ENCODE measurements around the gene ENTPD8. TPM values are rescaled to one million over a fixed set of nuclear protein-coding genes. Genes with fewer than 3 reads are reported as not detected.

The ENTPD8 gene
- total RNA-seq, 1 donor from 2014 or later = 0.05 TPM

GRCh38 chr9:137411645-137412380 lies 29.3 kb downstream of the ENTPD8 start:
- DNase-seq (ENCODE audit: low read depth) = peak; percentile 90

GRCh38 chr9:137411260-137411644 lies 29.9 kb downstream of the ENTPD8 start:
- DNase-seq (ENCODE audit: low read depth) = no peak

- DNase-seq (ENCODE audit: low read depth) = no peak
Measured at GRCh38 chr9:137410891-137411249, 30.3 kb downstream of the ENTPD8 start.

GRCh38 chr9:137410236-137410890 lies 30.8 kb downstream of the ENTPD8 start:
- DNase-seq (ENCODE audit: low read depth) = peak; percentile 83

- DNase-seq (ENCODE audit: low read depth) = no peak
Measured at GRCh38 chr9:137409515-137409914, 31.6 kb downstream of the ENTPD8 start.

GRCh38 chr9:137408651-137409405 lies 32.3 kb downstream of the ENTPD8 start:
- DNase-seq (ENCODE audit: low read depth) = no peak

- no peak for DNase-seq (ENCODE audit: low read depth)
Measured at GRCh38 chr9:137407590-137408300, 33.4 kb downstream of the ENTPD8 start.

- no peak for DNase-seq (ENCODE audit: low read depth)
Measured at GRCh38 chr9:137406876-137407589, 34.1 kb downstream of the ENTPD8 start.

- DNase-seq (ENCODE audit: low read depth) = no peak
Measured at GRCh38 chr9:137406085-137406760, 34.9 kb downstream of the ENTPD8 start.

GRCh38 chr9:137405677-137406081 lies 35.5 kb downstream of the ENTPD8 start:
- no peak for DNase-seq (ENCODE audit: low read depth)

- DNase-seq (ENCODE audit: low read depth) = no peak
Measured at GRCh38 chr9:137404961-137405567, 36.1 kb downstream of the ENTPD8 start.

- DNase-seq (ENCODE audit: low read depth) = no peak
Measured at GRCh38 chr9:137403269-137403668, 37.9 kb downstream of the ENTPD8 start.

- DNase-seq (ENCODE audit: low read depth) = no peak
Measured at GRCh38 chr9:137402746-137403145, 38.4 kb downstream of the ENTPD8 start.

- no peak for DNase-seq (ENCODE audit: low read depth)
Measured at GRCh38 chr9:137398561-137399468, 42.3 kb downstream of the ENTPD8 start.

- no peak for DNase-seq (ENCODE audit: low read depth)
Measured at GRCh38 chr9:137397675-137398423, 43.3 kb downstream of the ENTPD8 start.

GRCh38 chr9:137396634-137397367 lies 44.4 kb downstream of the ENTPD8 start:
- DNase-seq (ENCODE audit: low read depth) = no peak

GRCh38 chr9:137396227-137396626 lies 44.9 kb downstream of the ENTPD8 start:
- peak; percentile 49 for DNase-seq (ENCODE audit: low read depth)

- DNase-seq (ENCODE audit: low read depth) = no peak
Measured at GRCh38 chr9:137395666-137396010, 45.5 kb downstream of the ENTPD8 start.

All from renal cortical epithelial cell (primary cell).